ENCODE results near the gene DUSP16.

- no peak for TF ChIP-seq CTCF (IDR thresholded peaks at IDR 0.05; ENCODE audit: poor library complexity, severe bottlenecking)
- no peak for TF ChIP-seq SMC3 (conservative IDR thresholded peaks at IDR 0.05; ENCODE audit: poor library complexity)
- no peak for TF ChIP-seq EZH2 (IDR thresholded peaks at IDR 0.05; ENCODE audit: borderline replicate concordance, insufficient read depth, low read length, poor library complexity, severe bottlenecking)
- TF ChIP-seq POLR2AphosphoS5 (IDR thresholded peaks at IDR 0.05) = no peak
- no peak for TF ChIP-seq TAF1 (IDR thresholded peaks at IDR 0.05; ENCODE audit: low read depth)
- no peak for TF ChIP-seq RAD21 (conservative IDR thresholded peaks at IDR 0.05)
- no peak for TF ChIP-seq EP300 (conservative IDR thresholded peaks at IDR 0.05; ENCODE audit: poor library complexity, severe bottlenecking)
Measured at GRCh38 chr12:12456637-12457036, 106.0 kb downstream of the DUSP16 start.

All from neural cell (in vitro differentiated cells).